ENCODE results near the gene THUMPD2. TPM values are rescaled to one million over a fixed set of nuclear protein-coding genes. Genes with fewer than 3 reads are reported as not detected.

Gene THUMPD2, protein sequence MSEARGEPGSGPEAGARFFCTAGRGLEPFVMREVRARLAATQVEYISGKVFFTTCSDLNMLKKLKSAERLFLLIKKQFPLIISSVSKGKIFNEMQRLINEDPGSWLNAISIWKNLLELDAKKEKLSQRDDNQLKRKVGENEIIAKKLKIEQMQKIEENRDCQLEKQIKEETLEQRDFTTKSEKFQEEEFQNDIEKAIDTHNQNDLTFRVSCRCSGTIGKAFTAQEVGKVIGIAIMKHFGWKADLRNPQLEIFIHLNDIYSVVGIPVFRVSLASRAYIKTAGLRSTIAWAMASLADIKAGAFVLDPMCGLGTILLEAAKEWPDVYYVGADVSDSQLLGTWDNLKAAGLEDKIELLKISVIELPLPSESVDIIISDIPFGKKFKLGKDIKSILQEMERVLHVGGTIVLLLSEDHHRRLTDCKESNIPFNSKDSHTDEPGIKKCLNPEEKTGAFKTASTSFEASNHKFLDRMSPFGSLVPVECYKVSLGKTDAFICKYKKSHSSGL
- 10 to 100 TPM in 2 of 4 donors, 1 to 10 TPM in 2; 6.5 to 23.8 (median 9.8) TPM for polyA plus RNA-seq
- long read RNA-seq, donor 1 = 0 reads
- long read RNA-seq, donor 2, partial matches to known transcripts = 0 of 1 reads
- long read RNA-seq, donor 2, other reads (novel, unspliced or antisense) = 0 of 1 reads
- long read RNA-seq, donor 3, partial matches to known transcripts = 9 of 10 reads
- long read RNA-seq, donor 3, other reads (novel, unspliced or antisense) = 0 of 10 reads
- long read RNA-seq, donor 4 = 0 reads
- long read RNA-seq, donor 5, partial matches to known transcripts = 0 of 1 reads
- long read RNA-seq, donor 5, other reads (novel, unspliced or antisense) = 0 of 1 reads
- long read RNA-seq, donor 6, partial matches to known transcripts = 0 of 3 reads
- long read RNA-seq, donor 6, other reads (novel, unspliced or antisense) = 0 of 3 reads
- long read RNA-seq, donor 7 = 0 reads
- long read RNA-seq, donor 8 = 0 reads
- long read RNA-seq, donor 9, partial matches to known transcripts = 0 of 2 reads
- long read RNA-seq, donor 9, other reads (novel, unspliced or antisense) = 0 of 2 reads
- long read RNA-seq, donor 10, partial matches to known transcripts = 0 of 3 reads
- long read RNA-seq, donor 10, other reads (novel, unspliced or antisense) = 0 of 3 reads

DNA sequence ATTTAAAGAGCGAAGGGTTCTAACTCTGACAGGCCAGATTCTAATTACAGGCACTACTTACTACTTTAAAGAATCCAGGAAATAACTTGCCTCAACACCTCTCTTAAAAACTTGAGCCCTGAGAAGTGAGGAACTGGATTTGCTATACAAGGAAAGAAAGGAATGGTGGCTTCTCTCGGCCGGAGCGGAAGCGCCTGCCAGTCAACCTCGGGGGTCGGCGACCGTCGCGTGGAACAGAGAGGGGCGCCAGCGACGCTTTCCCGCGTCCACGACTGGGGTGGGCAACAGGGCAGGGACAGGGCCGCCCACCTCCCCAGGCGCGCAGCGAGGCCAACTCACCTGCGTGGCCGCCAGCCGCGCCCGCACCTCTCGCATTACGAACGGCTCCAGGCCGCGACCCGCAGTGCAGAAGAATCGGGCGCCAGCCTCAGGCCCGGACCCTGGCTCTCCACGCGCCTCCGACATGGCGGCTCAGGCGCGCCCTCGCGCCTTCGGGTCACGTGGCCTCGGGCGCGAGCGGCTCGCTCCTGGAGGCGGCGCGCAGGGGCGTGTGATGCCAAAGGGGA is at the start of gene THUMPD2:
Gene THUMPD2, minus strand, starts transcription at position 484 of the 566 bp plus-strand sequence. Its CDS starts 19 bp downstream, at position 465.
- Histone ChIP-seq H3K4me1 (ENCODE audit: control insufficient read depth in 3 of 3, insufficient read depth in 2 of 3, low read depth in 1 of 3, low read length in 2 of 3) (peaks cover 0 to 3% (median 3%) of the 10 kb centered on the region in 3 donors), H3K27ac (ENCODE audit: low read depth in 1 of 3, low read length in 2 of 3) (peak within 1 kb of the TSS; percentile 74 to 88 (median 84)), H3K36me3 (ENCODE audit: control insufficient read depth in 3 of 3, insufficient read depth in 2 of 3, low read depth in 1 of 3, low read length in 3 of 3) (peaks cover 0 to 3% (median 0%) of the 10 kb centered on the region in 3 donors), H3K4me3 (ENCODE audit: low read depth in 1 of 3, low read length in 3 of 3) (peak within 1 kb of the TSS; percentile 61 to 90 (median 87)), H3K27me3 (ENCODE audit: control insufficient read depth in 3 of 3, insufficient read depth in 3 of 3, low read length in 3 of 3) (no peaks in the 10 kb centered on the region), H3K9me3 (ENCODE audit: control insufficient read depth in 2 of 2, insufficient read depth in 1 of 2, low read depth in 1 of 2, low read length in 1 of 2) (no peaks in the 10 kb centered on the region)
- 0% methylated on average over 50 to 54 of the region's 54 CpGs for WGBS, 3 donors
- FAIRE-seq (no peak), DNase-seq (peak; percentile 73 to 88)

GRCh38 chr2:39821871-39822270 is 42.8 kb upstream of the THUMPD2 start:
- Histone ChIP-seq H3K9me3 (ENCODE audit: control insufficient read depth in 2 of 2, insufficient read depth in 1 of 2, low read depth in 1 of 2, low read length in 1 of 2) (no peaks in the 10 kb centered on the region), H3K36me3 (ENCODE audit: control insufficient read depth in 3 of 3, insufficient read depth in 2 of 3, low read depth in 1 of 3, low read length in 3 of 3) (no peaks in the 10 kb centered on the region), H3K27ac (ENCODE audit: low read depth in 1 of 3, low read length in 2 of 3) (no peak overlapping the region), H3K27me3 (ENCODE audit: control insufficient read depth in 3 of 3, insufficient read depth in 3 of 3, low read length in 3 of 3) (no peaks in the 10 kb centered on the region), H3K4me3 (ENCODE audit: low read depth in 1 of 3, low read length in 3 of 3) (no peak overlapping the region), H3K4me1 (ENCODE audit: control insufficient read depth in 3 of 3, insufficient read depth in 2 of 3, low read depth in 1 of 3, low read length in 2 of 3) (no peaks in the 10 kb centered on the region)
- 62 to 82% (median 66%) methylated on average over 3 of the region's 3 CpGs for WGBS, 3 donors
- DNase-seq = no peak
- FAIRE-seq = no peak

DNA sequence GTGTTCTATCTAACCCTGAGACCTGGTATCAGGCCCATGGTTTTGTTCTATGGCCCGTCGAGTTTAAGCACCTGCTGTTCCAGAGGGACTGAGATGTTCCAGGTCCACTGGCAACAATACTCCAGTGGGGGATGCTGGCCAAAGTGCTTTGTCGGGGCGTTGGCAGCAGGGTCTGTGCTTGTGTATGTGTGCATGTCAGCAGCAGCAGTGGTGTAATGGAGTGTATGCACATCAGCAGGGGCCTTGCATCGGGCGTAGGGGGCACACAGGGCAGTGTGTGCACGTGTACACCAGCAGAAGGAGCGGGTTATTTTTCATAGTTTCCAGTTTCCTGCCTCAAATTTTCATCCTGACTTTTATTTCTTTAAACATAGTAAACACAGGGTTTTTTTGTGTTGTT is 37.8 kb upstream of the THUMPD2 start:
- Histone ChIP-seq H3K27ac (ENCODE audit: low read depth in 1 of 3, low read length in 2 of 3) (no peak overlapping the region), H3K4me1 (ENCODE audit: control insufficient read depth in 3 of 3, insufficient read depth in 2 of 3, low read depth in 1 of 3, low read length in 2 of 3) (no peaks in the 10 kb centered on the region), H3K9me3 (ENCODE audit: control insufficient read depth in 2 of 2, insufficient read depth in 1 of 2, low read depth in 1 of 2, low read length in 1 of 2) (peaks cover 2 to 4% of the 10 kb centered on the region in 2 donors), H3K4me3 (ENCODE audit: low read depth in 1 of 3, low read length in 3 of 3) (no peak overlapping the region), H3K27me3 (ENCODE audit: control insufficient read depth in 3 of 3, insufficient read depth in 3 of 3, low read length in 3 of 3) (peaks cover 0 to 3% (median 0%) of the 10 kb centered on the region in 3 donors), H3K36me3 (ENCODE audit: control insufficient read depth in 3 of 3, insufficient read depth in 2 of 3, low read depth in 1 of 3, low read length in 3 of 3) (no peaks in the 10 kb centered on the region)
- FAIRE-seq = no peak
- WGBS, 3 donors = 81 to 87% (median 82%) methylated on average over 8 of the region's 8 CpGs
- DNase-seq = no peak

- H3K27me3 ChIP-seq (ENCODE audit: control insufficient read depth in 3 of 3, insufficient read depth in 3 of 3, low read length in 3 of 3) = peaks cover 0 to 3% (median 0%) of the 10 kb centered on the region in 3 donors
- 86 to 94% (median 93%) methylated on average over 3 of the region's 3 CpGs for WGBS, 3 donors
- DNase-seq = no peak
- H3K27ac ChIP-seq (ENCODE audit: low read depth in 1 of 3, low read length in 2 of 3) = no peak overlapping the region
- no peak for FAIRE-seq
- H3K4me3 ChIP-seq (ENCODE audit: low read depth in 1 of 3, low read length in 3 of 3) = no peak overlapping the region
- no peaks in the 10 kb centered on the region for H3K36me3 ChIP-seq (ENCODE audit: control insufficient read depth in 3 of 3, insufficient read depth in 2 of 3, low read depth in 1 of 3, low read length in 3 of 3)
- peaks cover 2 to 4% of the 10 kb centered on the region in 2 donors for H3K9me3 ChIP-seq (ENCODE audit: control insufficient read depth in 2 of 2, insufficient read depth in 1 of 2, low read depth in 1 of 2, low read length in 1 of 2)
- H3K4me1 ChIP-seq (ENCODE audit: control insufficient read depth in 3 of 3, insufficient read depth in 2 of 3, low read depth in 1 of 3, low read length in 2 of 3) = no peaks in the 10 kb centered on the region
These were observed 37.4 kb upstream of the THUMPD2 start for GRCh38 chr2:39816428-39816827.

DNA sequence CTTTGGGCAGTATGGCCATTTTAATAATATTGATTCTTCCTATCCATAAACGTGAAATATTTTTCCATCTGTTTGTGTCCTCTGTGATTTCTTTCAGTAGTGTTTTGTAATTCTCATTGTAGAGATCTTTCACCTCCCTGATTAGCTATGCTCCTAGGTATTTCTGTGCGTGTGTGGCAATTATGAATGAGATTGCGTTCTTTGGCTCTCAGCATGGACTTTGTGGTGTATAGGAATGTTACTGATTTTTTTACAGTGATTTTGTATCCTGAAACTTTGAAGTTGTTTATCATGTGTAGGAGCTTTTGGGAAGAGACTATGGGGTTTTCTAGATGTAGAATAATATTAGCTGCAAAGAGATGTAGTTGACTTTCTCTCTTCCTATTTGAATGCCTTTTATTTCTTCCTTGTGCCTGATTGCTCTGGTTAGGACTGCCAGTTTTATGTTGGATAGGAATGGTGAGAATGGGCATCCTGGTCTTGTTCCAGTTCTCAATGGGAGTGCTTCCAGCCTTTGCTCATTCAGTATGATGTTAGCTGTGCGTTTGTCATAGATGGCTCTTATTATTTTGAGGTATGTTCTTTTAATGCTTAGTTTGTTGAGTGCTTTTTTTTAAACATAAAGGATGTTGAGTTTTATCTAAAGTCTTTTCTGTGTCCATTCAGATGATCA is 27.0 kb upstream of the THUMPD2 start:
- H3K4me3 ChIP-seq (ENCODE audit: low read depth in 1 of 3, low read length in 3 of 3) = no peak overlapping the region
- H3K4me1 ChIP-seq (ENCODE audit: control insufficient read depth in 3 of 3, insufficient read depth in 2 of 3, low read depth in 1 of 3, low read length in 2 of 3) = no peaks in the 10 kb centered on the region
- no peak overlapping the region for H3K27ac ChIP-seq (ENCODE audit: low read depth in 1 of 3, low read length in 2 of 3)
- H3K36me3 ChIP-seq (ENCODE audit: control insufficient read depth in 3 of 3, insufficient read depth in 2 of 3, low read depth in 1 of 3, low read length in 3 of 3) = no peaks in the 10 kb centered on the region
- no peaks in the 10 kb centered on the region for H3K27me3 ChIP-seq (ENCODE audit: control insufficient read depth in 3 of 3, insufficient read depth in 3 of 3, low read length in 3 of 3)
- no peaks in the 10 kb centered on the region for H3K9me3 ChIP-seq (ENCODE audit: control insufficient read depth in 2 of 2, insufficient read depth in 1 of 2, low read depth in 1 of 2, low read length in 1 of 2)
- no peak for DNase-seq
- 63 to 65% (median 63%) methylated on average over 4 of the region's 4 CpGs for WGBS, 3 donors
- no peak for FAIRE-seq

DNA sequence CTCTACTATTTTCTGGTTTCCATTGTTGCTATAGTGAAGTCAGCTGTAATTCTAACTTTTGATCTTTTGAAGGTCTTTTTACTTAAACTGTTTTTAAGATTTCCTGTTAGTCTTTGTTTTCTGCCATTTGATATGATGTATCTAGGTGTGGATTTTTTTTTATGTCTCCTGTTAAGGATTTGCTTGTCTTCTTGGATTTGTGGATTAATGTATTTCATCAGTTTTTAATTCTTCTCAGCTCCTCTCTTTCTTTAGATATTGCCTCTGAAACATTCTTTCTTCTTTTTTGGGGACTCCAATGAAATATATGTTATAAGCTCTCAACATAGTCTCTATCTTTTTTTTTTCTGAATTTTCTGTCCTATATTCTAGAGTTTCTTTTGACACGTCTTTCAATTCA is 24.8 kb upstream of the THUMPD2 start:
- Histone ChIP-seq H3K27ac (ENCODE audit: low read depth in 1 of 3, low read length in 2 of 3) (no peak overlapping the region), H3K36me3 (ENCODE audit: control insufficient read depth in 3 of 3, insufficient read depth in 2 of 3, low read depth in 1 of 3, low read length in 3 of 3) (no peaks in the 10 kb centered on the region), H3K4me3 (ENCODE audit: low read depth in 1 of 3, low read length in 3 of 3) (no peak overlapping the region), H3K9me3 (ENCODE audit: control insufficient read depth in 2 of 2, insufficient read depth in 1 of 2, low read depth in 1 of 2, low read length in 1 of 2) (no peaks in the 10 kb centered on the region), H3K27me3 (ENCODE audit: control insufficient read depth in 3 of 3, insufficient read depth in 3 of 3, low read length in 3 of 3) (no peaks in the 10 kb centered on the region), H3K4me1 (ENCODE audit: control insufficient read depth in 3 of 3, insufficient read depth in 2 of 3, low read depth in 1 of 3, low read length in 2 of 3) (no peaks in the 10 kb centered on the region)
- DNase-seq = no peak
- no peak for FAIRE-seq
- 87 to 89% (median 89%) methylated on average over 1 of the region's 1 CpG for WGBS, 3 donors

- FAIRE-seq (no peak), DNase-seq (no peak)
- H3K27me3 ChIP-seq (ENCODE audit: control insufficient read depth in 3 of 3, insufficient read depth in 3 of 3, low read length in 3 of 3) = no peaks in the 10 kb centered on the region
- no peak overlapping the region for H3K4me3 ChIP-seq (ENCODE audit: low read depth in 1 of 3, low read length in 3 of 3)
- no peaks in the 10 kb centered on the region for H3K9me3 ChIP-seq (ENCODE audit: control insufficient read depth in 2 of 2, insufficient read depth in 1 of 2, low read depth in 1 of 2, low read length in 1 of 2)
- H3K36me3 ChIP-seq (ENCODE audit: control insufficient read depth in 3 of 3, insufficient read depth in 2 of 3, low read depth in 1 of 3, low read length in 3 of 3) = no peaks in the 10 kb centered on the region
- H3K27ac ChIP-seq (ENCODE audit: low read depth in 1 of 3, low read length in 2 of 3) = no peak overlapping the region
- H3K4me1 ChIP-seq (ENCODE audit: control insufficient read depth in 3 of 3, insufficient read depth in 2 of 3, low read depth in 1 of 3, low read length in 2 of 3) = no peaks in the 10 kb centered on the region
- 92 to 98% (median 93%) methylated on average over 4 of the region's 4 CpGs for WGBS, 3 donors
These were observed 21.7 kb upstream of the THUMPD2 start for GRCh38 chr2:39800752-39801151.

All from small intestine (tissue), 16 donors.